Ascending aorta (tissue), 2 donors: ENCODE data around the gene SHH. TPM values are rescaled to one million over a fixed set of nuclear protein-coding genes. Genes with fewer than 3 reads are reported as not detected.
"Not testable (repeated sequence)": the region's sequence is repeated elsewhere in the genome, so short reads cannot be mapped to it uniquely, and the experiment has no call there.

Experiments used
- DNase-seq, 2 donors: peaks; one replicate each; pipeline ENCODE4 v3.0.0-alpha.2; 2019; ENCODE audit warnings: low spot score in 2 of 2
- H3K27ac ChIP-seq, 2 donors: fragments of 200-600 bp; sonication (generic); one replicate each; pipeline ENCODE4 v1.5.1; 2016 to 2017; ENCODE audit warnings: mild to moderate bottlenecking in 1 of 2
- H3K27me3 ChIP-seq: fragments of 200-600 bp; sonication (generic); one replicate; pipeline ENCODE4 v1.5.1; 2017
- H3K36me3 ChIP-seq, 2 donors: fragments of 200-600 bp; sonication (generic); one replicate each; pipeline ENCODE4 v1.5.1; 2016
- H3K4me1 ChIP-seq, 2 donors: fragments of 200-600 bp; sonication (generic); one replicate each; pipeline ENCODE4 v1.5.1; 2016 to 2017; ENCODE audit warnings: mild to moderate bottlenecking in 1 of 2
- H3K4me3 ChIP-seq, 2 donors: fragments of 200-600 bp; sonication (generic); one replicate each; pipeline ENCODE4 v1.5.1; 2016 to 2017; ENCODE audit warnings: mild to moderate bottlenecking in 1 of 2
- H3K9me3 ChIP-seq, 2 donors: fragments of 200-600 bp; sonication (generic); one replicate each; pipeline ENCODE4 v1.5.1; 2016
- CTCF ChIP-seq, 3 experiments: fragments of 200-600 bp in 2 of 3; fragments of 450-650 bp in 1 of 3; sonication (generic) in 2 of 3; IDR thresholded peaks; one replicate each; pipeline ENCODE4 v1.5.1; 2016 to 2019; ENCODE audit warnings: antibody characterized with exemption in 3 of 3, mild to moderate bottlenecking in 1 of 3, moderate library complexity in 1 of 3
- intact Hi-C: fragments of 100-400 bp; cut with DNase I; formaldehyde crosslinking; loops from one replicate; pipeline ENCODE4 v1.15.1; 2023
- total RNA-seq: library from RNA; depleted of rRNA; stranded (reverse); fragments of >200 nt; gene quantifications from one replicate; pipeline ENCODE4 v1.1.0, GENCODE V29; 2016

The SHH gene
- total RNA-seq, 1 donor from 2014 or later, result 0.11 TPM

GRCh38 chr7:155820788-155821187 is 8.5 kb upstream of the SHH start:
- DNase-seq, result no peak
- H3K36me3 ChIP-seq, result no peaks in the 10 kb centered on the region
- no peak for TF ChIP-seq CTCF (IDR thresholded peaks at IDR 0.05)
- H3K27me3 ChIP-seq, result no peaks in the 10 kb centered on the region
- H3K4me1 ChIP-seq, result no peaks in the 10 kb centered on the region
- H3K27ac ChIP-seq, result no peak overlapping the region
- intact Hi-C loops, result no loop called here
- H3K9me3 ChIP-seq, result no peaks in the 10 kb centered on the region
- H3K4me3 ChIP-seq, result no peak overlapping the region

GRCh38 chr7:155820246-155820645 is 8.0 kb upstream of the SHH start:
- intact Hi-C loops, result no loop called here
- no peaks in the 10 kb centered on the region for H3K27me3 ChIP-seq

GRCh38 chr7:155819186-155819585 is 6.9 kb upstream of the SHH start:
- Histone ChIP-seq H3K27ac (no peak overlapping the region), H3K4me3 (no peak overlapping the region), H3K9me3 (no peaks in the 10 kb centered on the region), H3K27me3 (no peaks in the 10 kb centered on the region), H3K4me1 (no peaks in the 10 kb centered on the region), H3K36me3 (no peaks in the 10 kb centered on the region)
- TF ChIP-seq CTCF (IDR thresholded peaks at IDR 0.05), result no peak
- DNase-seq, result no peak
- intact Hi-C loops, result no loop called here

More at GRCh38 chr7:155820246-155820645, 8.0 kb upstream of the SHH start:
- Histone ChIP-seq H3K36me3 (no peaks in the 10 kb centered on the region), H3K27ac (no peak overlapping the region), H3K4me1 (no peaks in the 10 kb centered on the region), H3K4me3 (no peak overlapping the region), H3K9me3 (no peaks in the 10 kb centered on the region)
- no peak for DNase-seq
- TF ChIP-seq CTCF (IDR thresholded peaks at IDR 0.05), result no peak

- H3K36me3 ChIP-seq, result no peaks in the 10 kb centered on the region
- H3K4me1 ChIP-seq, result no peaks in the 10 kb centered on the region
- no peaks in the 10 kb centered on the region for H3K9me3 ChIP-seq
- intact Hi-C loops, result no loop called here
- H3K27me3 ChIP-seq, result no peaks in the 10 kb centered on the region
- no peak for TF ChIP-seq CTCF (IDR thresholded peaks at IDR 0.05)
- no peak for DNase-seq
- H3K27ac ChIP-seq, result no peak overlapping the region
- H3K4me3 ChIP-seq, result no peak overlapping the region
Observed at GRCh38 chr7:155818820-155819168, 6.5 kb upstream of the SHH start.

- TF ChIP-seq CTCF (IDR thresholded peaks at IDR 0.05), result no peak
- H3K27me3 ChIP-seq, result no peaks in the 10 kb centered on the region
- intact Hi-C loops, result no loop called here
- H3K36me3 ChIP-seq, result no peaks in the 10 kb centered on the region
- H3K27ac ChIP-seq, result no peak overlapping the region
- no peaks in the 10 kb centered on the region for H3K4me1 ChIP-seq
- H3K4me3 ChIP-seq, result no peak overlapping the region
- DNase-seq, result no peak
- H3K9me3 ChIP-seq, result no peaks in the 10 kb centered on the region
Observed at GRCh38 chr7:155818154-155818819, 6.0 kb upstream of the SHH start.

GRCh38 chr7:155817515-155817914 is 5.3 kb upstream of the SHH start:
- intact Hi-C loops, H3K27me3 ChIP-seq, H3K36me3 ChIP-seq, H3K9me3 ChIP-seq, DNase-seq, H3K4me3 ChIP-seq, H3K4me1 ChIP-seq, H3K27ac ChIP-seq: not testable (repeated sequence)
